Measurements from ENCODE around the gene MYL2.

MYL2 gene

DNA sequence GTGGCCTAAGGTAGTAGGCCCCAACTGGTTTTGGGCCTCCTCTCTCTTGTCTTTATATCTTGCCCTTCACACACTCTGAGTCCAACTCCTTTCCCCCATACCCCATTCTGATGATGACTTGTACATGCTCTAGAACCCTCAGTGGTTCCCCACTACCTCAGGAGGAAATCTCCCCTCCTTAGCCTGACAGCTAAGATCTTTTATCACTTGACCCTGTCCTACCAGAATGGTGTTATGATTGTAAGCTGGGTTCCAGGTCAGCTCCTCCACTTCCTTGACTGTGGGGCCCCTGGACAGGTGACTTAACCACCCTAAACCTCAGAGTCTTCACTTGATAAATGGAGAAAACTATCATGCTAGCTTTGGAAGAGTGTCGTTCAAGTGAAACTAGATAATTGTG is 9.4 kb upstream of the MYL2 start:
- DNase-seq = no peak

GRCh38 chr12:110928700-110929099 is 8.3 kb upstream of the MYL2 start:
- no peak for DNase-seq

GRCh38 chr12:110927546-110927945 is 7.2 kb upstream of the MYL2 start:
- no peak for DNase-seq

DNA sequence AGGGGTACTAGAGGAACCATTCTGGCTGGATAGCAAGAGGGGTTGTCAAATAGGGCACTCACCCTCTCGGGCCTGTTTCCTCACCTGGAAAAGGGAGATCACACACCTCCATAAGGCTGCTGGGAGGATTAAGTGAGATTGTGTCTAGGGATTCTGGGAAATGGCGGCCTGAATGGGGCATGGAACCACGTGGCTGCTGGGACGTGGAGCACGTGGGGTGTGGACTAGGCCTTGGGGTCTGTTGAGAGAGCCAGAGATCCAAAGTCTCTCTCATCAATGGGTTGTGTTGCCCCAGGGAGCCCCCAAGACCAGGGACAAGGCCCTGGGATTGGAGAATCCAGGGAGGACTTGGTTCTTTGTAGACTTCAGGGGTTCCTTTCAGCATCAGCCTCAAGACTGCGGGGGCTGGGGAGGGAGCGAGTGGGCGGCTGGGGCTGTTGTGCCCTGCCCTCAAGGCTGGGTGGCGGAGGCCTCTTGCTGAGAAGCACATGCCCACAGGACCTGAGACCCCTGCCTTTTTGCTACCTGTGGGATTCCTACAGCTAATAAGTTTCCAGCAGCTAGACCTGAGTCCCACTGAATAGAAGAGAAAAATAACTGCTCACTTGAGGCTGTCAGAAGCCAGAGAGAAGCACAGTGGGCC is 3.4 kb upstream of the MYL2 start:
- DNase-seq = no peak

GRCh38 chr12:110923192-110923591 is 2.8 kb upstream of the MYL2 start:
- DNase-seq = no peak

DNA sequence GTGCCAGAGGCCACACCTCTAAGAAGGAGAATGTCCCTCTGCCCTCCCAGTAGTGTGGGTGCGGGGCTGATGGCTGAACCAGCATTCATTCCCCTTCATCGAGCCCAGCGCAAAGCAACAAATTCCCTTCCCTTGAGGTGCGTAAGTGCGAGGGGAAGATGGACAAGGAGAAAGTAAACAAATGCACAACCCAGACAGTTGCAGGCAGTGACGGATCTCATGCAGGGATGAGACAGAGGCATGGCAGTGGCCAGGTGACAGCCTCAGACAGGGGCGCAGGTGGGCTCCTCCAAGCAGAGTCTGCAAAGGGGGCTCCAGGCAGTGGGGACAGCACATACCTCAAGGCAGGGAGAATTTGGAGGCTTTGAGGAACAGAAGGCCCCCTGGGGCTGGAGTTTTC is 2.3 kb upstream of the MYL2 start:
- no peak for DNase-seq

DNA sequence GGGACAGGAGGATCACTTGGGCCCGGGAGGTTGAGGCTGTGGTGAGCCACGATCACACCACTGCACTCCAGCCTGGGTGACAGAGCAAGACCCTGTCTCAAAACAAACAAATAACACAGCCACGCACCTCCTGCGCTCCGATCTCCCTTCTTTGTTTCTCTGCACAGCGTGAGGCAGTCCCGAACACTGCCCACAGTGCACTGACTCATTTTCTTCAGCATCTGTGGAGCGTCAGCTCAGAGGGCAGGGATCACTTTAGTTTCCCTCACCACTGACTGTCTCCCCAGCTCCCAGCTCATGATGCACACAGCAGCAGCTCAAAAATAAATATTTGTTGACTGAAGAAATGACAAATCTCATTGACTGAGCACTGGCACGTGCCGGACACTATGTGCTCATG is 883 bp upstream of the MYL2 start:
- no peak for DNase-seq

- no peak for DNase-seq
Observed at GRCh38 chr12:110919720-110920119, 659 bp downstream of the MYL2 start.

DNA sequence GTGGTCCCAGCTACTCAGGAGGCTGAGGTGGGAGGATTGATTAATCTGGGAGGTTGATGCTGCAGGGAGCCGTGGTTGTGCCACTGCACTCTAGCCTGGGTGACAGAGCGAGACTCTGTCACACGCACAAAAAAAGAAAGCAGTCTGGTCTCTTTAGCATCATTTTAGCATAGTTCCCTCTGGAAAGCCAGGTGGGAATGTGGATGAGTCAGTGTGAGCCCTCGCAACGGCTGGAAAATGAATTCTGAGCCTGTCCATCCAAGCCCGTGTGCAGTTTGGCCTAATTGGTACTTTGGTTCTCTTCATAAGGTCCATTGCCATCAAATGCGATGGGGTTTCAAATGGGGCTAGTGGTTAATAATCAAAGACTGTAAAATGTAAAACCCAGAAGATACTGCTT is 2.4 kb downstream of the MYL2 start:
- no peak for DNase-seq

- no peak for DNase-seq
Observed at GRCh38 chr12:110917467-110917866, 2.9 kb downstream of the MYL2 start.

GRCh38 chr12:110916295-110916875 is 4.0 kb downstream of the MYL2 start:
- no peak for DNase-seq

DNA sequence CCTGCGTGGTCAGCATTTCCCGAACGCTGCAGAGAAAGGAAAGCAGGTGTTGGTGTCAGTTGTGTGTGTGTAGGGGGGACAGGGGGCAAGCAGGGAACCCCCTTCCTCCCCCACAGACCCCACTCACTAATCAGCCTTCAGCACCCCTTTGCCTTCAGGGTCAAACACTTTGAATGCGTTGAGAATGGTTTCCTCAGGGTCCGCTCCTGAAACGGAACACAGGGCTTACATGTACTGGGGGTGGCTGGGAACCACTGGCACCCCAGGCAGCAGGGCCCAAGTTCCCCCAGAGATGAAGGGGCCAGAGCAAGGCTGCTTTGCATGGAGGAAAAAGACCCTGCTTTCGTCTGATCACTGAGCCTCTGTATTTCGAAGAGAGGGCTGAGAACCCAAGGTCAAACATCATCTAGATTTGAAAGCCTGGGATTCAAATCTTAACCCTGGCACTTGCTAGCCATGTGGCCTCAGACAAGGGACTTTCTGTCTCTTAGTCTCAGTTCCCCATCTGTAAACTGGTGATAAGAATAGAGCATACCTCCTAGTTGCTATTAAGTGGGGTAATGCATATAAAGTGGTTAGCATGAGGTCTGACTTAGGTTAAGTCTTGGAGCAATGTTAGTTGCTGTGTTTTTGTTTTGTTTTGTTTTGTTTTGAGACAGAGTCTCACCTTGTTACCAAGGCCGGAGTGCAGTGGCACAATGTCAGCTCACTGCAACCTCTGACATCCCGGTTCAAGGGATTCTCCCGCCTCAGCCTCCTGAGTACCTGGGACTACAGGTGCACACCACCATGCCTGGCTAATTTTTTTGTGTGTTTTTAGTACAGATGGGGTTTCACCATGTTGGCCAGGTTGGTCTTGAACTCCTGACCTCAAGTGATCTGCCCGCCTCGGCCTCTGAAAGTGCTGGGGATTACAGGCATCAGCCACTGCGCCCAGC is 7.0 kb downstream of the MYL2 start:
- no peak for DNase-seq

DNA sequence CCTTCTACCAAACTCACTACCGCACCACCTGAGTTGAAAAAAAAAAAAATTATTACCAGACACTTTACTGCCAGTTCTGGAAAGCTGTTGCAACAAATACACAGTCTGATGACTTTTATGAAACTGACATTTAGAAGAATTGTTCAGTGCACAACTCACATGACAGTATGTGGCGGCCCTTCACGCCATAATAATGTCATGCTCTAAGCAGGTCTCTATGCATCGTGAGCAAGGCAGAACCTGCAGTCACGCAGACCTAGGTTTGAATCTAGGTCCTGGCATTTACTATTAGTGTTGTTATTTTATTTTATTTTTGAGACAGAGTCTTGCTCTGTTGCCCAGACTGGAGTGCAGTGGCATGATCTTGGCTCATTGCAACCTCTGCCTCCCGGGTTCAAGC is 8.1 kb downstream of the MYL2 start:
- no peak for DNase-seq

DNA sequence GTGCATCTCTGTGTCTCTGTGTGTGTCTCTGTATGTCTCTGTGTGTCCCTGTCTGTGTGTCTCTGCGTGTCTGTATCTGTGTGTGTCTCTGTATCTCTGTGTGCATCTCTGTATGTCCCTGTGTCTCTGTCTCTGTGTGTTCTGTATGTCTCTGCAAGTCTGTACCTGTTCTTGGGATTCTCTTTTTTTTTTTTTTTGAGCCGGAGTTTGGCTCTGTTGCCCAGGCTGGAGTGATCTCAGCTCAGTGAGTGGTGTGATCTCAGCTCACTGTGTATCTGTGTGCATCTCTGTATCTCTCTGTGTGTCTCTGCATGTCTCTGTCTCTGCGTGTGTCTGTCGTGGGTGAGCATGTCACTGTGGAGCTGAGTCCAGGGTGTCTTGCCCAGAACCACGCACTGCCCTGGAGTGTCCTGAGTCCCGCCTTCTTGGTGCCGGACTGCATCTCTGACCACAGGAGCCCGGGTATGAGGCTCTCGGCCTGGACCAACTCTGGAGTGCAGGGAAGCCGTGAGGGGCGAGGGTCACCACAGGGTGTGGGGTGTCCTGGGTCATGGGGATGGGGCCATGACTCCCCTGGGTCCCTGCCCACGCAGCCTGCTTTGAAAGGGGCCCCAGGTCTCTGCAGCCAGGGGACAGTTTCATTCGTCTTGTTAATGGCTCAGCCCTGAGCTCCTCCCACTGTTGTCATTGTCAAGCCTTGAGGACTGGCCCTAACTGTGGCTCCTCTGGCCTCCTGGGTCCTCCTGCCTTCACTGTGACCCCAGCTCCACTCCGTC is 11.8 kb downstream of the MYL2 start:
- DNase-seq = no peak

DNA sequence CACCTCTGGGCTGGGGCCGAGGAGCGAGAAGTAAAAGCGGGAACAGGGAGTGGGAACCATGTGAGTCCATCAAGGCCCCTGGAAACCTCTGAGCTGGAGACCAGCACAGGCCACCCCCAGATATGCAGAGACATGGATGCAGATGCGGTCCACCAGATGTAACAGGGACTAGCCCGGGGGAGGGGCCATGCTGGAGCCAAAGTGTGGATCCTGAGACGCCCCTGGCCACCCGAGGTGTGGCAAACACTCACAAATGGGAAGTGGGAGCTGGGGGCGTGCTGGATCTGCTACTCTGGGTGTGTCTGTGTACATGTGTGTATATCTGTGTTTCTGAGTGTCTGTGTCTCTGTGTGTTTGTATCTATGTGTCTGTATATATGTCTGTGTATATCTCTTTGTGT is 12.8 kb downstream of the MYL2 start:
- DNase-seq = no peak

DNA sequence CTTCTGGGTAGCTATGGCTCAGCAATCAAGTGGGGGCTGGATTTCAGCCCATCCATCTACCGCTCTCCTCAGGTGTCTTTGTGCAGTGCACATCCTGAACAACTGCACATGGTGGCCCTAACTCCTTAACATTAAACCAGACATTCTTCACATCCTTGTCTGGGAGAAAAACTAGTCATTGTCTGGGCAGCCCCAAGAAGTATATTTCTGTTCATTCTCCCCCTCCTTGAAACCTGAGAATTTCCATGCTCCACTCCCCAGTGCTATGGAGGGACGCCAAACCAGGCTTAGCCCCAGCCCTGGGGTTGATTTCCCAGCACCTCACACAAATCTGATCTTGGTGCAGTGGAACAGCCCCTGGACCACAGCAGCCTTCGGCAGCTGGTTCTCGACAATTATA is 13.4 kb downstream of the MYL2 start:
- no peak for DNase-seq

DNA sequence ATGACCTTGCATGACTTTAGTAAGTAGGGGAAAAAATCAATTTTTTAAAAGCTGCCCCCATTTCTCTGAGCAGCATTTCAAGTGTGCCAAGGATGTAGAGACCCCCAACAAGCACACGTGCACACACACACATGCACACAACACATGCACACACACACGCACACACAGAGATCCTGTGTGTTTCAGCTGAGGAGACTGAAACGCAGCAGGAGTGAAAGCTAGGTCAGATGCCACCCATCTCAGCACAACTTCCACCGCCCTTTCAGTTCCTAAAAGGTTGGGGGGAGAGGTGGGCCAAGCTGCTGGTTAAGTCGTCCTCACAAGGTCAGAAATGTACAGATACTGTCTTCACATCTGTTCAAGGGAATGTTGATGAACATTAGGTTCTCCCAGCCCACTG is 13.9 kb downstream of the MYL2 start:
- DNase-seq = no peak

DNA sequence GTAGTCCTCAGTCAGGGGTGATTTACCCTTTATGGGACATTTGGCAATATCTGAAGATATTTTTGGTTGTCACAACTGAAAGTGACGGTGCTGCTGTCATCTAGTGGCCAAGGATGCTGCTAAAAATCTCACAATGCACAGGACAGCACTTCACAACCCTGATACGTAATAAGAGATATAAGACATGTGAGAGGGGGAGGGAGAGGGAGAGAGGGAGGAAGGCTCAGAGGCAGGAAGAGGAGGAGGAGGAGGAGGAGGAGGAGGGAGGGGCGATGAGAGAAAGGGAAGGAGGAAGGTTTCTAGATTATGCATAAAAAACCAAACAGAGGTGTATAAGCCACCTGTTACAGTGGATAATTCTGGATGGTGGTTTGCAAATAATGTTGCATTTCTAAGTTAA is 14.3 kb downstream of the MYL2 start:
- DNase-seq = no peak

- no peak for DNase-seq
Observed at GRCh38 chr12:110903511-110903910, 16.9 kb downstream of the MYL2 start.

GRCh38 chr12:110901401-110901800 is 19.0 kb downstream of the MYL2 start:
- no peak for DNase-seq

- no peak for DNase-seq
Observed at GRCh38 chr12:110896559-110896958, 23.8 kb downstream of the MYL2 start.

- no peak for DNase-seq
Observed at GRCh38 chr12:110893956-110894355, 26.4 kb downstream of the MYL2 start.

DNA sequence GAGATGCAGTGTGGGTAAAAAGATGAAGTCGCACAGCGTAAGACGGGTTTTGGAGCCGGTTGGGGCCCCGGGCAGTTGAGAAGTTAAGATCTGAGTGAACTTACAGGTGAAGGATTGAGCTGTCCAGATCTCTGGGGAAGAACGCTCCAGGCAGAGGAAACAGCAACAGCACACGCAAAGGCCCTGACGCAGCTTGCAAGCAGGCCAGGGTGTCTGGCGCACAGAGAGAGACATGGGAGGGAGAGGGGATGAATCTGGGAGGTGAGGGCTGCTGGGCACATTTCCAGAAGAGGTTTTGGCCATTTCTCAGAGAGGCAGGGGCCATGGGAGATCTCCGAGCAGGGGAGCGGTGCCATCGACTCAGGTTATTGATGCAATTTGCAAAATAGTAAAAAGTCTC is 31.0 kb downstream of the MYL2 start:
- DNase-seq = no peak

All from activated T-cell treated with anti-CD3 and anti-CD28 coated beads, Interleukin-2, amount 50 U/mL, for 1 hour (primary cell).